Activated CD8-positive, alpha-beta memory T cell treated with anti-CD3 and anti-CD28 coated beads for 48 hours (primary cell): ENCODE measurements around the gene NR5A2.

ENCODE experiments used
- DNase-seq, 3 experiments: peaks; one replicate each; pipeline ENCODE4 v3.0.0-alpha.2; 2020; ENCODE audit warnings: low read depth in 2 of 3, low spot score in 2 of 3

The NR5A2 gene

DNA sequence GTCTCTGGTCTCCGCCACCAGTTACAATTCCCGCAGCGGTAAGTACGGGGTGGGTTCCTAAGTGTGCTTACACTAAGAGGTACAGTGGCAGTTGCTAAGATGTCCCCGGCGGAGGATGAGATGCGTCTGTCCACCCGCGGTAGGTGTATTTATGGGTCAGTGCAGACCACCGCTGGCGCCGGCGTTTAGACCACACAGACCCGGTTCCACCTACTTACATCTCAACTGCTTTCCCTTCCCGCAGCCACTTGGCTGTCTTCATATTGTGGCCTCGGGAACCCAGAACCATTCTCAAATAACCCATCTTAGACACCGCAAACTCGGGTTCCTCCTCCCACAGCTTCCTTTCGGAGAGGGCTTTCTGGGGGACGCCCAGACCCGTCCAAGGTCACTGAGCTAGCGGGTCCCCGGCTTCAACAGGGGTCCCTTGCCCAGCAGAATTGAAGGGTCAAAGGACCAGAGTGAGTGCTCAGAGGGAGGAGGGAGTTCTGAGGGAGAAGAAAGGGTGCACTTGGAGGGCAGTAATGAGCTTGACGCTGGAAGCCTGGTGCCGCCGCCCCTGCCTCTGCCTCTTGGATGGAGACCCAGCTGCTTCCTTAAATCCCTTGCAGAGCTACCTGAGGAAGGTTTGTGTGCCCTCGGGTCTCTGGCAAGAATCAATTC is 8.6 kb downstream of the NR5A2 start:
- no peak for DNase-seq

- DNase-seq, result no peak
Observed at GRCh38 chr1:200036619-200037270, 9.2 kb downstream of the NR5A2 start.

DNA sequence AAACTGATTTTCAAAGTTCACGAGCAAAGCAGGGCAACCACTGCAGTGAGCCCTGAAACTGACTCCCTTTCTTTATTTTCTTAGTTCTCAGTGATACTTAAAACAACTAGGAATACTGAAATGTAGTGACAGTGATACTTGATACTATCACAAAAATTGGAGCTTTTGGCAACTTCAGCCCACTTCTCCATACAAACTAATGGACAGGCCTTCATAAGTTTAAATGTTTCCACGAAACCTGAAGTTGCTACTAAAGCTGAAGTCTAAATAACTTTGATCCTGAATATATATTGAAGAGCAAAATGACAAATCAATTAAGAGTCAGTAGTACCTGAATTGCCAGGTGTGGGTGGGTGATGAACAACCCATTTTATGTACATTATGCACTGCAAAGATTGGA is 10.0 kb downstream of the NR5A2 start:
- DNase-seq, result no peak

DNA sequence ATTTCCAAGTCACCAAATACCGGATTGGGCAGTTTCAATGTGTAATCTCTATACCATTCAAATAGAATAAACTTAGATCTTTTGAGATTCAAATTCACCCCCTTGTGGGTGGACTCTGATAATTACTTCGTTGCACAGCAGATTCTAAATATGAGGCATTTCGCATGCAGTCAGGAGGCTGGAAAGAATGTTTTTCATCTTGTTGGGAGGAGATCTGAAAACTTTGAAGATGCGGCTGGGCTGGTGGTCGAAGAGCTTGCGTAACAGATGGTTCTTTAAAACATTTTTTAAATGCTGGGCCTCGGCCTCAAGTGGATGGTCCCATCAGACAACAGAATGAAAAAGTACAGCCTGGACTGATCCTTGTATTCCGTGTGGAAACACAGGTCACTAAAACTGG is 10.4 kb downstream of the NR5A2 start:
- DNase-seq, result no peak

- DNase-seq, result no peak
Observed at GRCh38 chr1:200038325-200038980, 10.9 kb downstream of the NR5A2 start.

DNA sequence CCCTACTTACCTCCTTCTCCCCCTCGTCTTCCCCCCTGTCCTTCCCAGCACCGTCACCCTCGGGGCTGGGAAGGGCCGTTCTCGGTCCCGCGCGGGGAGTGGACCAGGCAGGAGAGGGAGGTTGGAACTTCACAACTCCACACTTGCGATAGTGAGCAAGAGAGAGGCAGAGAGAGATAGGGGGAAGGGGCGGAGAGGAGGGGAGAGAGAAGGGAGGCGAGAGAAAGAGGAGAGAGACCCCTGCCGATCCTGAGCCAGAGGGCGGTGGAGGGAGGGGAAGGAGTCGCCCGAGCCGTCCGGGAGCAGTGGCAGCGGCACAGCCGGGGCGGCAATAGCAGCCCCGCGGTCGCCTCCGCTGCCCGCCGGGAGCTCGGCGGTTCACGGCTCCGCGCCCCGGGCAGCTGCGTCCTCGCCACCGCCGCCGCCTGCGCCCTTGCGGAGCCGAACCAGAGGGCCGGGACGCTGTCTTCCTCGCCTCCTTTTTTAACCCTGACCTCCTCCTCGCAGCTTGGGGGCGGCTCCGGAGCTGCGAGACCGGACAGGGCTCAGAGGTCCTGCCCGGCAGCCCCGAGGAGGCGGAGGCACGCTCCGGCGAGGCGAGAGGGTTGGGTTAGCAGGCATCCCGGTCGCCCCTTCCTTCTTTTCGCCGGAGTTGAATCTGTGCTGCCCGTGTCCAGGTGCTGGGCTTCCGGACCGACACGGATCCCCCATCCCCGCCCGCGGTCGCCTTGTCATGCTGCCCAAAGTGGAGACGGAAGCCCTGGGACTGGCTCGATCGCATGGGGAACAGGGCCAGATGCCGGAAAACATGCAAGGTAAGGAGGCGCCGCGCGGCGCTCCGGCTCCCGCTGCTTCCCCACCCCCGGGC is 11.7 kb downstream of the NR5A2 start:
- DNase-seq, result no peak

DNA sequence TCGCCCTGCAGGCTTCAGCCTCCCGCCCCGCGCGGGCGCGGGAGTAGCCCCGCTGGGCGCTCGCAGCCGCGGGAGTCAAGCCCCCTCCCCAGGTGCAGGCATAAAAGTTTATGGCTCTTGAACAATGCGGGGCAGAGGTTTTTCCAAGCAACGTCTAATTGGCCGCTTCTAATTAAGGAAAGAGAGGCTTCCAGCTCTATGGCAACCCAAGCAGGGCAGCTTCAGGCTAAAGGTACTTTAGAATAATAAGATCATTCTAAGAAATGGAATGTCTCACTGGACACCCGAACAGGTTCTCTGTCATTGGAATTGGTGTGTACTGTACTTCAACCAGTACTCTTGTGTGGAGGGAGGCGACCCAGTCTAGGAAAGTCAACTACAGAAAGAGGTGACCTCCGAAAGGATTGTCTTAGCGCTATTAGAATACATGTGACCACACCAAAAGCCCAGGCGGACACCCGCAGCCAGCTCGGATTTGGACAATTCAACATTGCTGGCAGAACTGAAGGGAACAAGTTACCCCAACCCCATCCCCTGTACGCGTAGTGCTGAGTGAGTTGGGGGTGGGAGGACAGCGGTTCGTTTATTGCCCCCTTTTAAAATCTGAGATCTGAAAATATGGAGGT is 12.5 kb downstream of the NR5A2 start:
- DNase-seq, result no peak

DNA sequence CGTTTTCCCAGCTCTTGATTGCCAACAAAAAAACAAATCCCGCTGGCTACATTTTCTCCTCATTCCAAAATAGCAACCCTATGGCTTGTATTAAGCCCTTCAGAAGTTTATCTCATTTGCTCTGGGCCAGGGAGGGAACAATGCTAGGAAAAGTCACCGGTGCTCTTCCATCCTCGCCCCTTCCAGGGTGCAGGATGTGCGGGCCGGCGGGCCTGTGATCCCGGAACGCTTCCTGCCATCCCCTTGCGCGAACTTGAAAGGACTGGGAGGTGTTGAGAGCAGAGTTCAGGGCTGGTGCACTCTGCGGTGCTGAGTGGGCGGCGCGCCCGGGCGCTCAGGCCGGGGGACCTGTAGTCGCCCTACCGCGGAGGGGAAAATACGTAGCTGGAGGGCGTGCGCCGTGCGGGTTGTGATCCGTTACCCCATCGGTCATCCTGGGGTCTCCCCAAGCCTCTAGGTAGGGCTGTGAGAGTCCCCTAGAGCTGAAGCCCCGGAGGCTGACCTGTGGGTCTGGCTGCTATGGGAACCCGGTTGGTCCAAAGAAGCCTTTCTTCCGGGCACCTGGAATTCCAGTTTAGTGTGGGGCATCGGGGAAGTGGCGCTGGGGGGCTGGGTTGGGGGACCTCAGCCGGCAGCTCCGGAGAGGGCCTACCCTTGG is 13.1 kb downstream of the NR5A2 start:
- DNase-seq, result no peak

DNA sequence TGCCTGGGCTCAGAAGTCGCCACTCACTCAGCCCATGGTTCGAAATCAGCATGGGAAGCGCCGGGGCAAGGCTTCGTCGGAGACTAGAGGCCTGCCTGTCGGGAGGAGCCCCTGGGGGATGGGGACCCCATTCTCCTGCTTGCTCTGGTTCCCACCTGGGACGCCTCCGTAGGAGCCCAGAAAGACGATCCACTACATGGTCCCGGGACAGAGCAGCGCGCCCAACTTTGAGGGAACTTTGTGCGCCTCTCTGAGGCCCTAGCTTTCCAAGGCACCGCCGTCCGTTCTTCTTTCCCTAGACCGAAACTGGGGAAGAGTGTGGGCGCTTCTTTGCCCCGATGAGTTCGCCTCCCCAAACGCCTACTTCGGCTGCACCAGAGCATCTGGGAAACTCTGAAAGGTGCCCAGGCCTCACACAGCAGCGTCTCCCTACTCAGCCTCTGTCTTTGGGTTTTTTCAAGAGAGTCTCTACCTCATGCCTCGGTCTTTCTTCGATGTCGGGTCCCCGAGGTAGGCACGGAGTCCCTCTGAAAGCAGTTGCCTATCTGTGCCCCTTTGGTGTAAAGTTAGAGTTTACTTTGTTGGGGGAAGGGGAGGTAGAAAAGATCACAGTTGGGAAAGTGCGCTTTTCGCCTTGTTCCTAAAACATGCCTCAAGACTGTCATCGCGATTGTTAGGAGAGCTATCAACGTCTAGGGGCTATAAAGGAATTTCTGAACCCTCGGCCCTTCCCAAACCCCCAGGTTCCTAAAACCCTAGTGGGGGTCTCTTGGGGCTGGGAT is 14.0 kb downstream of the NR5A2 start:
- no peak for DNase-seq

DNA sequence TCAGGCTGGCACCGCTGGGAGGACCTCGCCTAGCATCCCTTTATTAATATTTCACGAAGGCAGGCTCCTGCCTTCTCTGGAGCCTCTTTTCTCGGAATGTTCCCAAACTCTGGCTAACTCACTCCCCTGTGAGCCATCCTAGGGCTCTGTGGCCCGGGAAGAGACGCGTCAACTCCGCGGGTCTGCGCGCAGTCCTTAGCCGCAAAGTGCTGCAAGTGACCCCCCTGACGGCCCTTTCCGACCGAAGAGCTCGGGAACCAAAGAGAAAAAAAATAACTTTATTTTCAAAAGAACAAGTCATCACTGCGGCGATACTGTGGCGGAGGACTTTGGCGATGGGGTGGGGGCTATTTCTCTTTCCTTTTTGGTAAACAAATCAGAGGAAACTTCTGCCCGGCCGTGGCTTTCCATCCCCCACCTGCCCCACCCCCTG is 14.6 kb downstream of the NR5A2 start:
- no peak for DNase-seq

GRCh38 chr1:200042552-200043335 is 15.2 kb downstream of the NR5A2 start:
- DNase-seq, result no peak

DNA sequence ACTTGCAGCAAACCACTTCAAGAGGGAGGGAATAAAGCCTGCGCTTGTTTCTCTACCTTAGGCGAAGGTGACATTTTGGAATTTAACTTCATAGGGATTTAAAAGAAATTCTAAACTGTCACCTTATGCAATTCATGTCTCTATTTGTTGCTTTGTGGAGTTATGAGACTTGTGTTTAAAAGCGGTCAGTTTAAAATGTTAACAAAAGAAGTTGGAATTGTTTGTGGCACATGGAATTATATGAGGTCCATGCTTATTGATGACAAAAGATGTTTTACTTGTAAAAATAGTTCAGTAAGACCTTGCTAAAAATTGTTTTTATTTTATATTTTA is 15.8 kb downstream of the NR5A2 start:
- DNase-seq, result no peak

- no peak for DNase-seq
Observed at GRCh38 chr1:200046115-200046514, 18.6 kb downstream of the NR5A2 start.

DNA sequence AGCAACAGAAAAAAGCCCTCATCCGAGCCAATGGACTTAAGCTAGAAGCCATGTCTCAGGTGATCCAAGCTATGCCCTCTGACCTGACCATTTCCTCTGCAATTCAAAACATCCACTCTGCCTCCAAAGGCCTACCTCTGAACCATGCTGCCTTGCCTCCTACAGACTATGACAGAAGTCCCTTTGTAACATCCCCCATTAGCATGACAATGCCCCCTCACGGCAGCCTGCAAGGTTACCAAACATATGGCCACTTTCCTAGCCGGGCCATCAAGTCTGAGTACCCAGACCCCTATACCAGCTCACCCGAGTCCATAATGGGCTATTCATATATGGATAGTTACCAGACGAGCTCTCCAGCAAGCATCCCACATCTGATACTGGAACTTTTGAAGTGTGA is 20.7 kb downstream of the NR5A2 start:
- no peak for DNase-seq

GRCh38 chr1:200049810-200050209 is 22.3 kb downstream of the NR5A2 start:
- DNase-seq, result no peak

- no peak for DNase-seq
Observed at GRCh38 chr1:200051620-200052019, 24.1 kb downstream of the NR5A2 start.

DNA sequence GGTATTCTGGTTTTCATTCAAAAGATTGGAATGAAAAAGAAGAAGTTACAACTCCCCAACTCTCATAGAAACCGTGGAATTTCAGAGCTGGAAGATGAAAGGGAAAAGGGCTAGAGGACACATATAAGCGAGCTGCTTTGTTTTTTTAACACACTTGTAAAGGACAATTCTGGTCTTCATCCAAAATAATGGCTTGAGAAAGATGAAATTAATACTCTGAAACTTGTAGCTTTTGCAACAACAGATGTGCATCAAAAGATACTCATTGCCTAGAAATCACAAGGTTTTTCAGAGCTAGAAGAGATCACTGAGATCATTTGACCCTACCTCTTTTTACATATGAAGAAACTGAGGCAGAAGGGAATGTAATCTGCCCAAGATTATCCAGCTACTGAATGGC is 25.6 kb downstream of the NR5A2 start:
- no peak for DNase-seq

DNA sequence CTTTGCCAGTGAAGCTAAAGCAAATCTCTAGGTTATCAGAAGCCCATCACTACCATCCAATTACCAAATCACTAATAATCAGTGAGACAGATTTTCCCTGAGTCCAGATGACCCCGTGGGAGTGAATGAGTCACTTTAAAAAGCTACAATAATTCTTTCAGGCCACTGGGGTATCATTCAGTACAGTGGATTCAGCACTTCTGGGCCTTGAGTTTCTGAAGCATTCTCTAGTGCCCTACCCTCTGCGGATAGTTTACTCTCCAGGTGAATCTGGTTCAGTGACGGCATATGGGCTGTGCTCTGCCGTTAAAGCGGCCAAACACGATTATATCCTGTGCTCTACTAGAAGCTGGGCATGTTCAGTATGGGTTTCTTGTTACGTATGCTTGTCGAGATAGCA is 26.1 kb downstream of the NR5A2 start:
- DNase-seq, result no peak

GRCh38 chr1:200058341-200058740 is 30.8 kb downstream of the NR5A2 start:
- DNase-seq, result no peak
